RWPE2 (cell line): Measurements from ENCODE around the gene DYRK4.

Source experiments
- ATAC-seq: fragments of 200-7000 bp; cut with Tn5 transposase; 3 replicates; pipeline ENCODE4 v1.9.1; 2021; ENCODE audit warnings: low read depth
- DNase-seq: peaks from one replicate; pipeline ENCODE4 v3.0.0-alpha.2; 2020; ENCODE audit warnings: low spot score
- H3K27ac ChIP-seq: fragments of 450-650 bp; 2 replicates; pipeline ENCODE4 v1.5.1; 2017; ENCODE audit warnings: mild to moderate bottlenecking; ENCODE audit not compliant: poor library complexity, severe bottlenecking
- H3K27me3 ChIP-seq: fragments of 250-450 bp; sonication (Bioruptor Pico); 2 replicates; pipeline ENCODE4 v1.5.1; 2021; ENCODE audit warnings: mild to moderate bottlenecking, moderate library complexity; ENCODE audit not compliant: insufficient read depth, poor library complexity, severe bottlenecking
- H3K36me3 ChIP-seq: fragments of 250-450 bp; sonication (Bioruptor Pico); 2 replicates; pipeline ENCODE4 v1.5.1; 2020; ENCODE audit warnings: low read depth, mild to moderate bottlenecking, moderate library complexity
- H3K4me1 ChIP-seq: fragments of 250-450 bp; sonication (Bioruptor Pico); 2 replicates; pipeline ENCODE4 v1.5.1; 2021; ENCODE audit warnings: mild to moderate bottlenecking, moderate library complexity; ENCODE audit not compliant: insufficient read depth, poor library complexity, severe bottlenecking
- H3K4me3 ChIP-seq: fragments of 250-450 bp; sonication (Bioruptor Pico); 2 replicates; pipeline ENCODE4 v1.5.1; 2021; ENCODE audit warnings: mild to moderate bottlenecking, moderate library complexity; ENCODE audit not compliant: severe bottlenecking
- H3K9me3 ChIP-seq: fragments of 250-450 bp; sonication (Bioruptor Pico); 2 replicates; pipeline ENCODE4 v1.5.1; 2021; ENCODE audit warnings: mild to moderate bottlenecking, moderate library complexity; ENCODE audit not compliant: severe bottlenecking
- TF ChIP-seq, protein P1 (sequence below): fragments of 450-650 bp; IDR thresholded peaks from one replicate; pipeline ENCODE4 v1.5.1; 2017; ENCODE audit warnings: mild to moderate bottlenecking, moderate library complexity; ENCODE audit not compliant: poor library complexity, severe bottlenecking

DYRK4 gene

GRCh38 chr12:4643747-4644146 lies 81.7 kb downstream of the DYRK4 start:
- DNase-seq (no peak), ATAC-seq (no peak)
- peaks cover 3% of the 10 kb centered on the region for H3K27me3 ChIP-seq
- H3K9me3 ChIP-seq = no peaks in the 10 kb centered on the region
- no peaks in the 10 kb centered on the region for H3K36me3 ChIP-seq
- peaks cover 5% of the 10 kb centered on the region for H3K4me1 ChIP-seq
- TF ChIP-seq, protein P1, sequence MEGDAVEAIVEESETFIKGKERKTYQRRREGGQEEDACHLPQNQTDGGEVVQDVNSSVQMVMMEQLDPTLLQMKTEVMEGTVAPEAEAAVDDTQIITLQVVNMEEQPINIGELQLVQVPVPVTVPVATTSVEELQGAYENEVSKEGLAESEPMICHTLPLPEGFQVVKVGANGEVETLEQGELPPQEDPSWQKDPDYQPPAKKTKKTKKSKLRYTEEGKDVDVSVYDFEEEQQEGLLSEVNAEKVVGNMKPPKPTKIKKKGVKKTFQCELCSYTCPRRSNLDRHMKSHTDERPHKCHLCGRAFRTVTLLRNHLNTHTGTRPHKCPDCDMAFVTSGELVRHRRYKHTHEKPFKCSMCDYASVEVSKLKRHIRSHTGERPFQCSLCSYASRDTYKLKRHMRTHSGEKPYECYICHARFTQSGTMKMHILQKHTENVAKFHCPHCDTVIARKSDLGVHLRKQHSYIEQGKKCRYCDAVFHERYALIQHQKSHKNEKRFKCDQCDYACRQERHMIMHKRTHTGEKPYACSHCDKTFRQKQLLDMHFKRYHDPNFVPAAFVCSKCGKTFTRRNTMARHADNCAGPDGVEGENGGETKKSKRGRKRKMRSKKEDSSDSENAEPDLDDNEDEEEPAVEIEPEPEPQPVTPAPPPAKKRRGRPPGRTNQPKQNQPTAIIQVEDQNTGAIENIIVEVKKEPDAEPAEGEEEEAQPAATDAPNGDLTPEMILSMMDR = no peak
- H3K4me3 ChIP-seq = no peak overlapping the region
- no peak overlapping the region for H3K27ac ChIP-seq

DNA sequence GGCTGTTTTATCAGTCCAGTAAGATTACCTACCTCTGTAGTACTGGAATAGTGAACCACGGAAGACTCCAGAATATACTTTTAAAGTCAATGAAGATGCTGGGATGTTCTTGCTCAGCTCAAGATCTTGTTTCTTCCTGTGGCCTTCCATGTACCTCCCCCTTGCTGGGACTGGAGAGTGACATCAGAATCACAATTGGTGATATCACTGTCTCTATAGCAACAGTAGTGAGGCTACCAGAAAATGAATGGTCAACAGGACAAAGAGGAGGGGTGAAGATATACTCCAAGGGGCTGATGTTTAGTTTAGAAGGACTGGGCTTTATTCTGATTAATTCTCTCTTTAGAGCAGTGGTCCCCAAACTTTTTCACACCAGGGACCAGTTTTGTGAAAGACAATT lies 83.0 kb downstream of the DYRK4 start:
- H3K4me1 ChIP-seq = peaks cover 8% of the 10 kb centered on the region
- no peak overlapping the region for H3K4me3 ChIP-seq
- ATAC-seq = no peak
- H3K27me3 ChIP-seq = peaks cover 3% of the 10 kb centered on the region
- no peaks in the 10 kb centered on the region for H3K36me3 ChIP-seq
- no peak overlapping the region for H3K27ac ChIP-seq
- TF ChIP-seq, protein P1 = no peak
- no peak for DNase-seq
- no peaks in the 10 kb centered on the region for H3K9me3 ChIP-seq

DNA sequence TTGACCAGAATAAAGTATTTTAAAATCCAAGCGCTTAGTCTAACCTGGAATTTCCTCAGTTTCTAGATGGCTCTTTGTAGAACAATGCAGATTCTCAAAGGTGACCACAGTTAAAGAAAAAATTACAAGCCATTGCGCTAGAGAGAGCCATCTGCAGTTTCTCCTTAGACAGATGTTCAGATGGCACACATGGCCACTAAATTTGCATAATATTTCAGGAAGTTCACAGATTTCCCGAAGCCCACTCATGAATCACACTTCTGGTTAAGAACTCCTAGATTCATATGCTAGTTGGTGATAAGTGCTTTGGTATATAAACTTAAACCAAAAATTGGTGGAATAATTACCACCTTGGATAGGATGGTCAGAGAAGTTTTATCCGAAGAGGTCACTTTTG lies 86.1 kb downstream of the DYRK4 start:
- peak overlapping the region; percentile 44 for H3K27ac ChIP-seq
- TF ChIP-seq, protein P1 = no peak

GRCh38 chr12:4648501-4649357 lies 86.7 kb downstream of the DYRK4 start, which contains the start of the genes AKAP3 and NDUFA9:
Gene AKAP3, minus strand, starts transcription at chr12:4649051. Its CDS starts 10,855 bp downstream, at chr12:4638196.
Gene NDUFA9, plus strand, starts transcription at chr12:4649114. Its CDS starts 13 bp downstream, at chr12:4649127.
- Histone ChIP-seq H3K4me3 (peak within 1 kb of the TSS; percentile 57), H3K27me3 (no peaks in the 10 kb centered on the region), H3K4me1 (peaks cover 13% of the 10 kb centered on the region), H3K27ac (peak within 1 kb of the TSS; percentile 44), H3K9me3 (no peaks in the 10 kb centered on the region), H3K36me3 (peaks cover 7% of the 10 kb centered on the region; the same call in 1 of the 2 replicates)
- ATAC-seq (peak; percentile 95), DNase-seq (peak; percentile 82)
- TF ChIP-seq, protein P1 = no peak

More for the DNA sequence above, 86.1 kb downstream of the DYRK4 start:
- no peaks in the 10 kb centered on the region for H3K9me3 ChIP-seq
- peak overlapping the region; percentile 57 for H3K4me3 ChIP-seq
- peaks cover 13% of the 10 kb centered on the region for H3K4me1 ChIP-seq
- no peak for DNase-seq
- H3K27me3 ChIP-seq = peaks cover under 1% of the 10 kb centered on the region
- H3K36me3 ChIP-seq = peaks cover 6% of the 10 kb centered on the region; the same call in 1 of the 2 replicates
- no peak for ATAC-seq

- peaks cover 12% of the 10 kb centered on the region for H3K36me3 ChIP-seq
- H3K9me3 ChIP-seq = no peaks in the 10 kb centered on the region
- ATAC-seq (no peak), DNase-seq (no peak)
- H3K4me1 ChIP-seq = peaks cover 13% of the 10 kb centered on the region
- TF ChIP-seq, protein P1 = no peak
- peak overlapping the region; percentile 44 for H3K27ac ChIP-seq
- H3K4me3 ChIP-seq = peak overlapping the region; percentile 57
- no peaks in the 10 kb centered on the region for H3K27me3 ChIP-seq
Observed at GRCh38 chr12:4649358-4649661, 87.3 kb downstream of the DYRK4 start.
